Activated T-cell treated with anti-CD3 and anti-CD28 coated beads, Interleukin-2, amount 50 U/mL, for 24 hours (primary cell): Measurements from ENCODE around the gene DNER.

Experiments
- DNase-seq: peaks from one replicate; pipeline ENCODE4 v3.0.0-alpha.2; 2020
- H3K27ac Mint-ChIP-seq: 2 replicates; pipeline ENCODE4 v1.8.0; 2020; ENCODE audit warnings: mild to moderate bottlenecking, mixed read lengths
- H3K27me3 Mint-ChIP-seq: 2 replicates; pipeline ENCODE4 v1.8.0; 2020; ENCODE audit warnings: mixed read lengths
- H3K36me3 Mint-ChIP-seq: 2 replicates; pipeline ENCODE4 v1.8.0; 2020; ENCODE audit warnings: low read depth, mixed read lengths
- H3K4me1 Mint-ChIP-seq: 2 replicates; pipeline ENCODE4 v1.8.0; 2020; ENCODE audit warnings: low read depth, mixed read lengths
- H3K4me3 Mint-ChIP-seq: 2 replicates; pipeline ENCODE4 v1.8.0; 2020; ENCODE audit warnings: mild to moderate bottlenecking, moderate library complexity, mixed read lengths
- H3K9me3 Mint-ChIP-seq: 2 replicates; pipeline ENCODE4 v1.8.0; 2020; ENCODE audit warnings: mixed read lengths

Gene DNER

GRCh38 chr2:229601396-229601795 is 113.0 kb downstream of the DNER start:
- no peak overlapping the region for H3K4me3 Mint-ChIP-seq
- H3K9me3 Mint-ChIP-seq = no peaks in the 10 kb centered on the region
- peaks cover 20% of the 10 kb centered on the region for H3K27me3 Mint-ChIP-seq
- H3K4me1 Mint-ChIP-seq = no peaks in the 10 kb centered on the region
- H3K36me3 Mint-ChIP-seq = no peaks in the 10 kb centered on the region
- DNase-seq = no peak
- no peak overlapping the region for H3K27ac Mint-ChIP-seq

- Mint-ChIP-seq H3K36me3 (no peaks in the 10 kb centered on the region), H3K27me3 (peaks cover 12% of the 10 kb centered on the region), H3K4me1 (no peaks in the 10 kb centered on the region), H3K4me3 (no peak overlapping the region), H3K9me3 (no peaks in the 10 kb centered on the region), H3K27ac (no peak overlapping the region)
- no peak for DNase-seq
Measured at GRCh38 chr2:229598227-229598626, 116.1 kb downstream of the DNER start.

GRCh38 chr2:229596796-229597195 is 117.6 kb downstream of the DNER start:
- Mint-ChIP-seq H3K27ac (no peak overlapping the region), H3K9me3 (no peaks in the 10 kb centered on the region), H3K27me3 (peaks cover 4% of the 10 kb centered on the region), H3K4me3 (no peak overlapping the region), H3K4me1 (no peaks in the 10 kb centered on the region), H3K36me3 (no peaks in the 10 kb centered on the region)
- DNase-seq = no peak

GRCh38 chr2:229591611-229592010 is 122.7 kb downstream of the DNER start:
- Mint-ChIP-seq H3K4me3 (no peak overlapping the region), H3K27ac (no peak overlapping the region), H3K4me1 (peaks cover 4% of the 10 kb centered on the region), H3K36me3 (no peaks in the 10 kb centered on the region), H3K9me3 (no peaks in the 10 kb centered on the region), H3K27me3 (peaks cover 12% of the 10 kb centered on the region)
- no peak for DNase-seq

GRCh38 chr2:229586746-229587705 is 127.3 kb downstream of the DNER start:
- DNase-seq = peak; percentile 34
- no peak overlapping the region for H3K27ac Mint-ChIP-seq
- H3K9me3 Mint-ChIP-seq = no peaks in the 10 kb centered on the region
- no peaks in the 10 kb centered on the region for H3K36me3 Mint-ChIP-seq
- H3K4me3 Mint-ChIP-seq = no peak overlapping the region
- H3K4me1 Mint-ChIP-seq = peaks cover 5% of the 10 kb centered on the region
- peaks cover 38% of the 10 kb centered on the region for H3K27me3 Mint-ChIP-seq

GRCh38 chr2:229586012-229586411 is 128.3 kb downstream of the DNER start:
- Mint-ChIP-seq H3K9me3 (no peaks in the 10 kb centered on the region), H3K4me1 (peaks cover 5% of the 10 kb centered on the region)

GRCh38 chr2:229582151-229582550 is 132.2 kb downstream of the DNER start:
- H3K4me1 Mint-ChIP-seq = peaks cover 5% of the 10 kb centered on the region
- no peak for DNase-seq
- no peak overlapping the region for H3K4me3 Mint-ChIP-seq
- no peaks in the 10 kb centered on the region for H3K9me3 Mint-ChIP-seq
- peaks cover 57% of the 10 kb centered on the region for H3K27me3 Mint-ChIP-seq
- H3K27ac Mint-ChIP-seq = no peak overlapping the region
- no peaks in the 10 kb centered on the region for H3K36me3 Mint-ChIP-seq

More at GRCh38 chr2:229586012-229586411, 128.3 kb downstream of the DNER start:
- DNase-seq = no peak
- H3K27ac Mint-ChIP-seq = no peak overlapping the region
- no peak overlapping the region for H3K4me3 Mint-ChIP-seq
- peaks cover 43% of the 10 kb centered on the region for H3K27me3 Mint-ChIP-seq
- no peaks in the 10 kb centered on the region for H3K36me3 Mint-ChIP-seq

GRCh38 chr2:229578052-229578846 is 136.1 kb downstream of the DNER start:
- Mint-ChIP-seq H3K4me1 (no peaks in the 10 kb centered on the region), H3K4me3 (no peak overlapping the region), H3K27me3 (peaks cover 45% of the 10 kb centered on the region), H3K27ac (no peak overlapping the region), H3K36me3 (no peaks in the 10 kb centered on the region), H3K9me3 (no peaks in the 10 kb centered on the region)
- no peak for DNase-seq

GRCh38 chr2:229575569-229576315 is 138.6 kb downstream of the DNER start:
- no peaks in the 10 kb centered on the region for H3K4me1 Mint-ChIP-seq
- no peaks in the 10 kb centered on the region for H3K36me3 Mint-ChIP-seq
- no peak overlapping the region for H3K4me3 Mint-ChIP-seq
- no peak overlapping the region for H3K27ac Mint-ChIP-seq
- no peaks in the 10 kb centered on the region for H3K9me3 Mint-ChIP-seq
- H3K27me3 Mint-ChIP-seq = peaks cover 34% of the 10 kb centered on the region
- no peak for DNase-seq

GRCh38 chr2:229572507-229573271 is 141.7 kb downstream of the DNER start:
- Mint-ChIP-seq H3K27ac (no peak overlapping the region), H3K27me3 (peaks cover 19% of the 10 kb centered on the region), H3K36me3 (no peaks in the 10 kb centered on the region), H3K4me1 (no peaks in the 10 kb centered on the region), H3K4me3 (no peak overlapping the region), H3K9me3 (no peaks in the 10 kb centered on the region)
- DNase-seq = no peak

- Mint-ChIP-seq H3K27ac (no peak overlapping the region), H3K9me3 (no peaks in the 10 kb centered on the region), H3K27me3 (peaks cover 15% of the 10 kb centered on the region)
Measured at GRCh38 chr2:229571243-229571642, 143.1 kb downstream of the DNER start.

GRCh38 chr2:229566370-229566769 is 148.0 kb downstream of the DNER start:
- no peaks in the 10 kb centered on the region for H3K4me1 Mint-ChIP-seq
- no peaks in the 10 kb centered on the region for H3K9me3 Mint-ChIP-seq
- no peak overlapping the region for H3K27ac Mint-ChIP-seq
- H3K4me3 Mint-ChIP-seq = no peak overlapping the region
- no peak for DNase-seq
- H3K27me3 Mint-ChIP-seq = peaks cover 4% of the 10 kb centered on the region
- H3K36me3 Mint-ChIP-seq = no peaks in the 10 kb centered on the region

More at GRCh38 chr2:229571243-229571642, 143.1 kb downstream of the DNER start:
- Mint-ChIP-seq H3K4me3 (no peak overlapping the region), H3K4me1 (no peaks in the 10 kb centered on the region), H3K36me3 (no peaks in the 10 kb centered on the region)
- no peak for DNase-seq

GRCh38 chr2:229564300-229564907 is 150.0 kb downstream of the DNER start:
- Mint-ChIP-seq H3K4me3 (no peak overlapping the region), H3K4me1 (no peaks in the 10 kb centered on the region), H3K9me3 (no peaks in the 10 kb centered on the region), H3K27ac (no peak overlapping the region), H3K27me3 (peaks cover 4% of the 10 kb centered on the region), H3K36me3 (no peaks in the 10 kb centered on the region)
- no peak for DNase-seq
